Gastrocnemius medialis (tissue), 4 donors: ENCODE measurements around the gene FABP7. TPM values are rescaled to one million over a fixed set of nuclear protein-coding genes. Genes with fewer than 3 reads are reported as not detected.

Experiments
- ATAC-seq, 2 donors: fragments of 150-250 bp; one replicate each; pipeline ENCODE4 v1.9.1; 2016
- DNase-seq, 2 donors: peaks; one replicate each; pipeline ENCODE4 v3.0.0-alpha.2; 2019
- H3K27ac ChIP-seq, 4 donors: fragments of 200-600 bp; sonication (generic); 1 replicate in 1 of 4; 2 replicates in 3 of 4; pipeline ENCODE4 v1.5.1; 2016 to 2018; ENCODE audit warnings: mild to moderate bottlenecking in 2 of 4, moderate library complexity in 1 of 4
- H3K27me3 ChIP-seq, 3 donors: fragments of 200-600 bp; sonication (generic) in 2 of 3; 1 replicate in 1 of 3; 2 replicates in 2 of 3; pipeline versions ENCODE4 v1.5.1 to v1.6.0; 2016 to 2019; ENCODE audit warnings: mild to moderate bottlenecking in 1 of 3, moderate library complexity in 1 of 3
- H3K36me3 ChIP-seq, 2 donors: fragments of 200-600 bp; sonication (generic) in 1 of 2; one replicate each; pipeline ENCODE4 v1.5.1; 2017 to 2018
- H3K4me1 ChIP-seq, 2 donors: fragments of 200-600 bp; sonication (generic) in 1 of 2; one replicate each; pipeline ENCODE4 v1.5.1; 2016 to 2017; ENCODE audit warnings: mild to moderate bottlenecking in 2 of 2
- H3K4me3 ChIP-seq, 4 donors: fragments of 200-600 bp; sonication (generic) in 3 of 4; 1 replicate in 1 of 4; 2 replicates in 3 of 4; pipeline ENCODE4 v1.5.1; 2016 to 2019; ENCODE audit warnings: mild to moderate bottlenecking in 2 of 4
- H3K9me3 ChIP-seq, 3 donors: fragments of 200-600 bp; sonication (generic) in 2 of 3; 1 replicate in 1 of 3; 2 replicates in 2 of 3; pipeline ENCODE4 v1.5.1; 2016 to 2019
- CTCF ChIP-seq, 5 experiments: fragments of 450-650 bp in 3 of 5; fragments of 200-600 bp in 2 of 5; sonication (generic) in 2 of 5; IDR thresholded peaks in 4 of 5; conservative IDR thresholded peaks in 1 of 5; 1 replicate in 4 of 5; 2 replicates in 1 of 5; pipeline ENCODE4 v1.5.1; 2016 to 2019; ENCODE audit warnings: antibody characterized with exemption in 5 of 5, mild to moderate bottlenecking in 3 of 5, moderate library complexity in 3 of 5
- POLR2A ChIP-seq, 2 donors: fragments of 450-650 bp; IDR thresholded peaks; one replicate each; pipeline ENCODE4 v1.6.1; 2017; ENCODE audit warnings: antibody characterized with exemption in 2 of 2, mild to moderate bottlenecking in 2 of 2, moderate library complexity in 2 of 2
- in situ Hi-C, 4 donors: fragments of 200-750 bp; cut with MboI; loops; one replicate each; pipeline versions ENCODE4 v1.15.0 to v1.8.0; 2017; ENCODE audit warnings: low sequenced_read_pairs in 4 of 4
- intact Hi-C: fragments of 100-400 bp; cut with DNase I; formaldehyde crosslinking; loops from one replicate; pipeline ENCODE4 v1.15.1; 2023; ENCODE audit warnings: low total_unique reads
- total RNA-seq, 4 donors: library from RNA; depleted of rRNA; stranded (reverse); fragments of >200 nt; gene quantifications; one replicate each; pipeline versions ENCODE4 v1.1.0 to v1.2.3, GENCODE V29; 2016

Gene FABP7
- total RNA-seq, 4 donors from 2014 or later, result 0.51 to 21.0 (median 5.9) TPM

- peaks cover 0 to 5% of the 10 kb centered on the region in 2 donors for H3K36me3 ChIP-seq
- TF ChIP-seq POLR2A (IDR thresholded peaks at IDR 0.05), result no peak
- no peak for TF ChIP-seq CTCF (IDR thresholded peaks at IDR 0.05 in 4 of 5, conservative IDR thresholded peaks at IDR 0.05 in 1 of 5)
- no peak for DNase-seq
- peak; percentile 45 to 54 for ATAC-seq
- H3K4me1 ChIP-seq, result peaks cover 7 to 38% of the 10 kb centered on the region in 2 donors
- intact Hi-C loops (loop anchor here (10.0 kb wide), 1 partner anchor 296 kb away; no protein-coding TSS in a partner anchor), in situ Hi-C loops (no loop called here)
- H3K27me3 ChIP-seq, result no peaks in the 10 kb centered on the region
- no peaks in the 10 kb centered on the region for H3K9me3 ChIP-seq
- H3K4me3 ChIP-seq, result no peak overlapping the region
- H3K27ac ChIP-seq, result peak overlapping the region; percentile 75 to 90 (median 84)
Measured at GRCh38 chr6:122799140-122799745, 19.7 kb downstream of the FABP7 start.

GRCh38 chr6:122799916-122800686, 20.6 kb downstream of the FABP7 start:
- TF ChIP-seq POLR2A (IDR thresholded peaks at IDR 0.05) (no peak), CTCF (IDR thresholded peaks at IDR 0.05 in 4 of 5, conservative IDR thresholded peaks at IDR 0.05 in 1 of 5) (no peak)
- intact Hi-C loops (loop anchor here (10.0 kb wide), 1 partner anchor 295 kb away; no protein-coding TSS in a partner anchor), in situ Hi-C loops (no loop called here)
- no peak overlapping the region for H3K4me3 ChIP-seq
- H3K27me3 ChIP-seq, result no peaks in the 10 kb centered on the region
- H3K27ac ChIP-seq, result peak overlapping the region; percentile 75 to 90 (median 84)
- peaks cover 0 to 14% of the 10 kb centered on the region in 2 donors for H3K36me3 ChIP-seq
- no peaks in the 10 kb centered on the region for H3K9me3 ChIP-seq
- DNase-seq (no peak), ATAC-seq (no peak)
- H3K4me1 ChIP-seq, result peaks cover 7 to 38% of the 10 kb centered on the region in 2 donors

GRCh38 chr6:122800906-122801305, 21.4 kb downstream of the FABP7 start:
- DNase-seq, result no peak
- H3K9me3 ChIP-seq, result no peaks in the 10 kb centered on the region
- peaks cover 7 to 38% of the 10 kb centered on the region in 2 donors for H3K4me1 ChIP-seq
- ATAC-seq, result no peak
- no peak for TF ChIP-seq POLR2A (IDR thresholded peaks at IDR 0.05)
- no peak for TF ChIP-seq CTCF (IDR thresholded peaks at IDR 0.05 in 4 of 5, conservative IDR thresholded peaks at IDR 0.05 in 1 of 5)
- peak overlapping the region in 2 of 4 donors; percentile 18 to 87 for H3K27ac ChIP-seq
- intact Hi-C loops, result no loop called here
- in situ Hi-C loops, result no loop called here
- H3K27me3 ChIP-seq, result no peaks in the 10 kb centered on the region
- H3K36me3 ChIP-seq, result peaks cover 0 to 22% of the 10 kb centered on the region in 2 donors
- H3K4me3 ChIP-seq, result no peak overlapping the region

- Histone ChIP-seq H3K9me3 (no peaks in the 10 kb centered on the region), H3K4me1 (peaks cover 7 to 38% of the 10 kb centered on the region in 2 donors), H3K27me3 (no peaks in the 10 kb centered on the region), H3K27ac (peak overlapping the region in 1 of 4 donors; percentile 18), H3K4me3 (no peak overlapping the region), H3K36me3 (peaks cover 0 to 27% of the 10 kb centered on the region in 2 donors)
- in situ Hi-C loops (no loop called here), intact Hi-C loops (no loop called here)
- ATAC-seq (no peak), DNase-seq (no peak)
- TF ChIP-seq POLR2A (IDR thresholded peaks at IDR 0.05) (no peak), CTCF (IDR thresholded peaks at IDR 0.05 in 4 of 5, conservative IDR thresholded peaks at IDR 0.05 in 1 of 5) (no peak)
Measured at GRCh38 chr6:122801397-122801796, 21.9 kb downstream of the FABP7 start.
